Mesenchymal stem cell (in vitro differentiated cells and primary cell): ENCODE data around the gene TIPRL.

Experiments
- DNase-seq: peaks from one replicate; pipeline ENCODE4 v3.0.0-alpha.2; 2013
- H2AFZ ChIP-seq: one replicate; pipeline ENCODE4 v1.6.1; 2013; ENCODE audit warnings: low read depth, mild to moderate bottlenecking, control low read depth, inconsistent platforms, low read length, moderate library complexity
- H2AK5ac ChIP-seq: 2 replicates; pipeline ENCODE4 v1.6.1; 2013; ENCODE audit warnings: low read length, moderate library complexity, mild to moderate bottlenecking, inconsistent platforms; ENCODE audit not compliant: severe bottlenecking
- H2BK120ac ChIP-seq: one replicate; pipeline ENCODE4 v1.6.1; 2013; ENCODE audit warnings: low read depth, mild to moderate bottlenecking, inconsistent platforms, low read length, moderate library complexity
- H2BK12ac ChIP-seq, 2 experiments: one replicate each; pipeline ENCODE4 v1.6.1; 2013; ENCODE audit warnings: inconsistent platforms in 2 of 2, low read length in 2 of 2, mild to moderate bottlenecking in 2 of 2, moderate library complexity in 2 of 2, control low read depth in 1 of 2
- H2BK15ac ChIP-seq: one replicate; pipeline ENCODE4 v1.6.1; 2013; ENCODE audit warnings: mild to moderate bottlenecking, low read depth, inconsistent platforms; ENCODE audit not compliant: poor library complexity, severe bottlenecking
- H2BK5ac ChIP-seq: 2 replicates; pipeline ENCODE4 v1.6.1; 2013; ENCODE audit warnings: low read depth, mild to moderate bottlenecking, low read length, control low read depth, inconsistent platforms; ENCODE audit not compliant: poor library complexity, severe bottlenecking
- H3K14ac ChIP-seq, 2 experiments: one replicate each; pipeline ENCODE4 v1.6.1; 2013; ENCODE audit warnings: inconsistent platforms in 2 of 2, low read length in 2 of 2, control low read depth in 1 of 2, mild to moderate bottlenecking in 1 of 2, moderate library complexity in 1 of 2
- H3K18ac ChIP-seq, 2 experiments: one replicate each; pipeline ENCODE4 v1.6.1; 2013; ENCODE audit warnings: inconsistent platforms in 2 of 2, low read length in 2 of 2, control low read depth in 1 of 2, low read depth in 1 of 2, mild to moderate bottlenecking in 1 of 2
- H3K23ac ChIP-seq, 2 experiments: one replicate each; pipeline ENCODE4 v1.6.1; 2013; ENCODE audit warnings: inconsistent platforms in 2 of 2, low read length in 2 of 2, mild to moderate bottlenecking in 2 of 2, moderate library complexity in 2 of 2, control low read depth in 1 of 2
- H3K27ac ChIP-seq: 2 replicates; pipeline ENCODE4 v1.5.1; 2013; ENCODE audit warnings: mild to moderate bottlenecking, moderate library complexity, low read length, control low read depth, inconsistent platforms; ENCODE audit not compliant: poor library complexity, severe bottlenecking
- H3K27me3 ChIP-seq, 2 experiments: 2 replicates each; pipeline versions ENCODE4 v1.6.1 to v1.7.0; 2013; ENCODE audit warnings: low read length in 2 of 2, mild to moderate bottlenecking in 2 of 2, moderate library complexity in 2 of 2, control low read depth in 1 of 2, inconsistent platforms in 1 of 2; ENCODE audit not compliant: control insufficient read depth in 1 of 2, insufficient read depth in 1 of 2
- H3K36me3 ChIP-seq, 2 experiments: 2 replicates each; pipeline versions ENCODE4 v1.6.1 to v1.7.0; 2013; ENCODE audit warnings: low read length in 2 of 2, control low read depth in 1 of 2, inconsistent platforms in 1 of 2, low read depth in 1 of 2, mild to moderate bottlenecking in 1 of 2; ENCODE audit not compliant: insufficient read depth in 2 of 2, control insufficient read depth in 1 of 2
- H3K4ac ChIP-seq, 2 experiments: one replicate each; pipeline ENCODE4 v1.6.1; 2013; ENCODE audit warnings: inconsistent platforms in 2 of 2, low read length in 2 of 2, mild to moderate bottlenecking in 2 of 2, moderate library complexity in 2 of 2, control low read depth in 1 of 2, low read depth in 1 of 2
- H3K4me1 ChIP-seq: 2 replicates; pipeline ENCODE4 v1.6.1; 2013; ENCODE audit warnings: low read depth, low read length, control low read depth; ENCODE audit not compliant: control insufficient read depth, insufficient read depth
- H3K4me2 ChIP-seq: 2 replicates; pipeline ENCODE4 v1.6.1; 2013; ENCODE audit warnings: low read length, mild to moderate bottlenecking, inconsistent platforms; ENCODE audit not compliant: poor library complexity, severe bottlenecking
- H3K4me3 ChIP-seq, 2 experiments: 2 replicates each; pipeline versions ENCODE4 v1.5.1 to v1.7.0; 2013; ENCODE audit warnings: low read length in 2 of 2, mild to moderate bottlenecking in 2 of 2, control low read depth in 1 of 2, low read depth in 1 of 2; ENCODE audit not compliant: insufficient read depth in 1 of 2
- H3K79me1 ChIP-seq: replicated peaks from 2 replicates; pipeline ENCODE4 v1.6.1; 2013; ENCODE audit warnings: mild to moderate bottlenecking, control low read depth, low read length, inconsistent platforms; ENCODE audit not compliant: poor library complexity, severe bottlenecking
- H3K9ac ChIP-seq: 2 replicates; pipeline ENCODE4 v1.7.0; 2013; ENCODE audit warnings: mild to moderate bottlenecking, low read length, moderate library complexity
- H3K9me3 ChIP-seq: 2 replicates; pipeline ENCODE4 v1.7.0; 2013; ENCODE audit warnings: mild to moderate bottlenecking, low read length; ENCODE audit not compliant: control insufficient read depth
- H4K8ac ChIP-seq: one replicate; pipeline ENCODE4 v1.6.1; 2013; ENCODE audit warnings: inconsistent platforms, mild to moderate bottlenecking, low read length, moderate library complexity
- H4K91ac ChIP-seq: one replicate; pipeline ENCODE4 v1.6.1; 2013; ENCODE audit warnings: mild to moderate bottlenecking, low read length, inconsistent platforms
- WGBS: methylation state at CpG from one replicate; pipeline ENCODE4 v1.1.7; 2013; ENCODE audit warnings: mixed read lengths; 5-methylcytosine and 5-hydroxymethylcytosine counted together

The TIPRL gene

GRCh38 chr1:168218658-168219057 lies 39.9 kb downstream of the TIPRL start:
- Histone ChIP-seq H3K4me3 (no peak overlapping the region), H3K9me3 (peaks cover 7% of the 10 kb centered on the region), H4K8ac (no peak overlapping the region), H3K27me3 (no peaks in the 10 kb centered on the region), H2AK5ac (no peak overlapping the region), H2BK120ac (no peak overlapping the region), H3K4ac (no peak overlapping the region), H3K9ac (no peak overlapping the region), H3K4me1 (no peaks in the 10 kb centered on the region), H2BK15ac (no peak overlapping the region), H3K79me1 (no peaks in the 10 kb centered on the region), H3K36me3 (no peaks in the 10 kb centered on the region), H3K14ac (no peak overlapping the region), H3K4me2 (no peak overlapping the region), H3K23ac (no peak overlapping the region), H3K27ac (no peak overlapping the region), H2AFZ (no peak overlapping the region), H2BK12ac (no peak overlapping the region), H3K18ac (no peak overlapping the region), H2BK5ac (no peak overlapping the region), H4K91ac (no peak overlapping the region)
- no peak for DNase-seq
- 88% methylated on average over 4 of the region's 4 CpGs for WGBS

- Histone ChIP-seq H2AFZ (no peak overlapping the region), H3K4me1 (peaks cover 3% of the 10 kb centered on the region), H3K4me2 (no peak overlapping the region), H3K9me3 (peaks cover 7% of the 10 kb centered on the region), H3K27me3 (no peaks in the 10 kb centered on the region), H3K27ac (no peak overlapping the region), H3K9ac (no peak overlapping the region), H3K18ac (no peak overlapping the region), H3K4me3 (no peak overlapping the region), H4K8ac (no peak overlapping the region), H3K36me3 (no peaks in the 10 kb centered on the region), H3K79me1 (no peaks in the 10 kb centered on the region), H3K14ac (no peak overlapping the region), H3K23ac (no peak overlapping the region), H2BK120ac (no peak overlapping the region), H2BK5ac (no peak overlapping the region), H4K91ac (no peak overlapping the region), H2AK5ac (no peak overlapping the region), H2BK15ac (no peak overlapping the region), H3K4ac (no peak overlapping the region), H2BK12ac (no peak overlapping the region)
- 83% methylated on average over 4 of the region's 6 CpGs for WGBS
- no peak for DNase-seq
Measured at GRCh38 chr1:168220470-168220871, 41.7 kb downstream of the TIPRL start.

GRCh38 chr1:168221275-168221674 lies 42.5 kb downstream of the TIPRL start:
- no peak overlapping the region for H2BK120ac ChIP-seq
- no peak overlapping the region for H3K14ac ChIP-seq
- no peak overlapping the region for H3K18ac ChIP-seq
- no peak overlapping the region for H3K9ac ChIP-seq
- H2BK12ac ChIP-seq: no peak overlapping the region
- no peak overlapping the region for H3K4ac ChIP-seq
- H2AK5ac ChIP-seq: no peak overlapping the region
- peaks cover 7% of the 10 kb centered on the region for H3K9me3 ChIP-seq
- no peak overlapping the region for H4K8ac ChIP-seq
- no peak for DNase-seq
- H3K36me3 ChIP-seq: no peaks in the 10 kb centered on the region
- peaks cover 3% of the 10 kb centered on the region for H3K4me1 ChIP-seq
- H3K4me2 ChIP-seq: no peak overlapping the region
- no peak overlapping the region for H3K4me3 ChIP-seq
- H2BK5ac ChIP-seq: no peak overlapping the region
- no peaks in the 10 kb centered on the region for H3K79me1 ChIP-seq
- no peak overlapping the region for H2AFZ ChIP-seq
- H2BK15ac ChIP-seq: no peak overlapping the region
- H4K91ac ChIP-seq: no peak overlapping the region
- H3K23ac ChIP-seq: no peak overlapping the region
- H3K27me3 ChIP-seq: no peaks in the 10 kb centered on the region
- H3K27ac ChIP-seq: no peak overlapping the region
- WGBS: 86% methylated on average over 2 of the region's 2 CpGs

- Histone ChIP-seq H3K23ac (no peak overlapping the region), H3K4me3 (no peak overlapping the region), H2AK5ac (no peak overlapping the region), H3K27me3 (no peaks in the 10 kb centered on the region), H3K4me2 (no peak overlapping the region), H3K4ac (no peak overlapping the region), H2BK15ac (no peak overlapping the region), H3K27ac (no peak overlapping the region), H4K8ac (no peak overlapping the region), H3K9me3 (peaks cover 7% of the 10 kb centered on the region), H3K18ac (no peak overlapping the region), H2BK120ac (no peak overlapping the region), H4K91ac (no peak overlapping the region), H3K14ac (no peak overlapping the region), H2AFZ (no peak overlapping the region), H3K36me3 (no peaks in the 10 kb centered on the region), H3K9ac (no peak overlapping the region), H3K4me1 (peaks cover 3% of the 10 kb centered on the region), H3K79me1 (no peaks in the 10 kb centered on the region), H2BK12ac (no peak overlapping the region), H2BK5ac (no peak overlapping the region)
- no peak for DNase-seq
Measured at GRCh38 chr1:168223261-168223660, 44.5 kb downstream of the TIPRL start.
